ENCODE data around the gene TTLL8. TPM values are rescaled to one million over a fixed set of nuclear protein-coding genes. Genes with fewer than 3 reads are reported as not detected.

Gene TTLL8
- total and polyA plus RNA-seq, 2 experiments from 2014 or later = not detected

GRCh38 chr22:50039669-50040443 is 18.2 kb downstream of the TTLL8 start:
- Histone ChIP-seq H3K9me2 (replicated peaks; ENCODE audit: insufficient read depth) (no peaks in the 10 kb centered on the region), H3K27ac (no peak overlapping the region), H4K20me1 (ENCODE audit: insufficient read depth, poor library complexity, severe bottlenecking) (no peaks in the 10 kb centered on the region), H3K4me3 (no peak overlapping the region), H3K79me2 (no peaks in the 10 kb centered on the region), H2AFZ (no peak overlapping the region), H3K4me1 (ENCODE audit: insufficient read depth) (no peaks in the 10 kb centered on the region), H3K36me3 (replicated peaks; ENCODE audit: insufficient read depth, low read depth) (no peaks in the 10 kb centered on the region), H3K27me3 (no peaks in the 10 kb centered on the region), H3K9me3 (ENCODE audit: low read depth) (peaks cover 7% of the 10 kb centered on the region), H3K4me2 (no peak overlapping the region)
- TF ChIP-seq EZH2phosphoT487 (IDR thresholded peaks at IDR 0.05; ENCODE audit: low read depth, severe bottlenecking, unreplicated experiment) = no peak
- TF ChIP-seq EZH2 (IDR thresholded peaks at IDR 0.05; ENCODE audit: borderline replicate concordance) = no peak
- TF ChIP-seq CTCF (IDR thresholded peaks at IDR 0.05; ENCODE audit: poor library complexity) = no peak
- WGBS (ENCODE audit: low lambda C conversion rate, missing lambda C conversion rate) = 90% methylated on average over 29 of the region's 29 CpGs
- DNase-seq (ENCODE audit: low spot score) = no peak

- H3K9me3 ChIP-seq (ENCODE audit: low read depth) = peaks cover 7% of the 10 kb centered on the region
- no peaks in the 10 kb centered on the region for H3K27me3 ChIP-seq
- H3K4me1 ChIP-seq (ENCODE audit: insufficient read depth) = no peaks in the 10 kb centered on the region
- WGBS (ENCODE audit: low lambda C conversion rate, missing lambda C conversion rate) = 90% methylated on average over 23 of the region's 23 CpGs
- no peak overlapping the region for H2AFZ ChIP-seq
- no peaks in the 10 kb centered on the region for H3K36me3 ChIP-seq (replicated peaks; ENCODE audit: insufficient read depth, low read depth)
- H3K4me3 ChIP-seq = no peak overlapping the region
- no peak overlapping the region for H3K27ac ChIP-seq
- no peak for DNase-seq (ENCODE audit: low spot score)
- H3K9me2 ChIP-seq (replicated peaks; ENCODE audit: insufficient read depth) = no peaks in the 10 kb centered on the region
- no peaks in the 10 kb centered on the region for H3K79me2 ChIP-seq
- TF ChIP-seq EZH2 (IDR thresholded peaks at IDR 0.05; ENCODE audit: borderline replicate concordance) (no peak), CTCF (IDR thresholded peaks at IDR 0.05; ENCODE audit: poor library complexity) (no peak), EZH2phosphoT487 (IDR thresholded peaks at IDR 0.05; ENCODE audit: low read depth, severe bottlenecking, unreplicated experiment) (no peak)
- H4K20me1 ChIP-seq (ENCODE audit: insufficient read depth, poor library complexity, severe bottlenecking) = no peaks in the 10 kb centered on the region
- H3K4me2 ChIP-seq = no peak overlapping the region
Measured at GRCh38 chr22:50035976-50036724, 21.9 kb downstream of the TTLL8 start.

- no peaks in the 10 kb centered on the region for H3K9me2 ChIP-seq (replicated peaks; ENCODE audit: insufficient read depth)
- H3K36me3 ChIP-seq (replicated peaks; ENCODE audit: insufficient read depth, low read depth) = no peaks in the 10 kb centered on the region
- H4K20me1 ChIP-seq (ENCODE audit: insufficient read depth, poor library complexity, severe bottlenecking) = no peaks in the 10 kb centered on the region
- peaks cover 7% of the 10 kb centered on the region for H3K9me3 ChIP-seq (ENCODE audit: low read depth)
- 89% methylated on average over 24 of the region's 24 CpGs for WGBS (ENCODE audit: low lambda C conversion rate, missing lambda C conversion rate)
- no peak for TF ChIP-seq EZH2 (IDR thresholded peaks at IDR 0.05; ENCODE audit: borderline replicate concordance)
- no peak for TF ChIP-seq CTCF (IDR thresholded peaks at IDR 0.05; ENCODE audit: poor library complexity)
- no peak for TF ChIP-seq EZH2phosphoT487 (IDR thresholded peaks at IDR 0.05; ENCODE audit: low read depth, severe bottlenecking, unreplicated experiment)
- H3K27ac ChIP-seq = no peak overlapping the region
- no peaks in the 10 kb centered on the region for H3K79me2 ChIP-seq
- no peak overlapping the region for H2AFZ ChIP-seq
- no peaks in the 10 kb centered on the region for H3K4me1 ChIP-seq (ENCODE audit: insufficient read depth)
- no peak overlapping the region for H3K4me2 ChIP-seq
- no peak overlapping the region for H3K4me3 ChIP-seq
- no peaks in the 10 kb centered on the region for H3K27me3 ChIP-seq
- no peak for DNase-seq (ENCODE audit: low spot score)
Measured at GRCh38 chr22:50035131-50035881, 22.8 kb downstream of the TTLL8 start.
